BE2C (cell line): ENCODE measurements around the gene PRKCB.

Experiments used
- DNase-seq: peaks from one replicate; pipeline ENCODE4 v3.0.0-alpha.2; 2020
- H3K27me3 ChIP-seq: fragments of 250-450 bp; sonication (Bioruptor Pico); 2 replicates; pipeline ENCODE4 v1.5.1; 2020; ENCODE audit warnings: mild to moderate bottlenecking
- H3K36me3 ChIP-seq: fragments of 250-450 bp; sonication (Bioruptor Pico); 2 replicates; pipeline ENCODE4 v1.5.1; 2020; ENCODE audit warnings: mild to moderate bottlenecking
- H3K4me1 ChIP-seq: fragments of 250-450 bp; sonication (Bioruptor Pico); 2 replicates; pipeline ENCODE4 v1.5.1; 2020
- H3K4me3 ChIP-seq: 2 replicates; pipeline ENCODE4 v1.5.1; 2011; ENCODE audit warnings: low read depth, low read length
- H3K9me3 ChIP-seq: fragments of 250-450 bp; sonication (Bioruptor Pico); 2 replicates; pipeline ENCODE4 v1.5.1; 2020
- CTCF ChIP-seq: IDR thresholded peaks from 2 replicates; pipeline ENCODE4 v1.5.1; 2012; ENCODE audit warnings: mild to moderate bottlenecking, low read depth, low read length

The PRKCB gene

DNA sequence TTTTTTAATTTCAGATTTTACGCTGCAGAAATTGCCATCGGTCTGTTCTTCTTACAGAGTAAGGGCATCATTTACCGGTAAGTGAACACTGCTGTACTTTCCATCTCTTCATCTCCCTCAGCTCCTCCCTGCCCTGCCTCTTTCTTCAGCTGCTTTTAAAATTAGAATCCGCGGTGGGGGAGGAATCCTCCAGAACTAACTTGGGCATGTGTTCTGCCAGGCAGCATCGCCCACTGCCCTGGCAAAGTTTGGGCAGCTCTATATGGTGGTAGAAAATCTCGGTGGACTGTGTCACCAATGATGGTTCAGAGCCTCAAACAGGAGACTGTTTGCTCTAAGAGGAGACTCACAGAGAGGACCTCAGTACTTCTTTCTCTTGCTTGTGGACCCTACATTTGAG lies 338.7 kb downstream of the PRKCB start:
- Histone ChIP-seq H3K9me3 (no peaks in the 10 kb centered on the region), H3K4me3 (no peak overlapping the region), H3K36me3 (no peaks in the 10 kb centered on the region), H3K4me1 (no peaks in the 10 kb centered on the region), H3K27me3 (no peaks in the 10 kb centered on the region)
- TF ChIP-seq CTCF = no peak
- DNase-seq = no peak

DNA sequence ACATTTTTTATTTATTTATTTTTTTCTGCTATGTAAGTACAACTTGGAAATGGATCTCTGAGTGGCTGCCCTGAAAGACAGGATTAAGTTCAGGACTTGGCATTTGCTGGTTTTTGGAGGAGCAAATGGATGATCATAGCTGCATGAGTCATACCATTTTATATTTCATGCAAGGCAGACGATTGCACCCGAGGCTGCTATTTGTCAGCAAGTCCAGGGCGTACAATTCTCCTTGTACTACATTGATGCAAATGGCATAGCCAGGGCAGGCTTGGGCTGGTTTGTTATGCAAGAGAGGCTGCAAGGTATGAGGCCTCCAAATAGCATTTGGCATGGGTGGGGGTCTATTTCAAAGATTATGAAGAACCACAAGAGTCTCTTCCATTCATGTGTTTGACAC lies 339.2 kb downstream of the PRKCB start:
- no peaks in the 10 kb centered on the region for H3K4me1 ChIP-seq
- no peak for DNase-seq
- H3K4me3 ChIP-seq = no peak overlapping the region
- no peaks in the 10 kb centered on the region for H3K27me3 ChIP-seq
- H3K36me3 ChIP-seq = no peaks in the 10 kb centered on the region
- no peak for TF ChIP-seq CTCF
- H3K9me3 ChIP-seq = no peaks in the 10 kb centered on the region

GRCh38 chr16:24178496-24178895 lies 342.7 kb downstream of the PRKCB start:
- Histone ChIP-seq H3K4me1 (no peaks in the 10 kb centered on the region), H3K9me3 (no peaks in the 10 kb centered on the region), H3K27me3 (no peaks in the 10 kb centered on the region), H3K36me3 (no peaks in the 10 kb centered on the region), H3K4me3 (no peak overlapping the region)
- TF ChIP-seq CTCF = no peak
- no peak for DNase-seq

- H3K9me3 ChIP-seq = no peaks in the 10 kb centered on the region
- no peaks in the 10 kb centered on the region for H3K4me1 ChIP-seq
- no peaks in the 10 kb centered on the region for H3K36me3 ChIP-seq
- TF ChIP-seq CTCF = no peak
- no peak for DNase-seq
- H3K27me3 ChIP-seq = no peaks in the 10 kb centered on the region
- H3K4me3 ChIP-seq = no peak overlapping the region
Measured at GRCh38 chr16:24180451-24180850, 344.7 kb downstream of the PRKCB start.

- no peaks in the 10 kb centered on the region for H3K36me3 ChIP-seq
- H3K27me3 ChIP-seq = no peaks in the 10 kb centered on the region
- TF ChIP-seq CTCF = no peak
- no peaks in the 10 kb centered on the region for H3K4me1 ChIP-seq
- no peaks in the 10 kb centered on the region for H3K9me3 ChIP-seq
- DNase-seq = no peak
- no peak overlapping the region for H3K4me3 ChIP-seq
Measured at GRCh38 chr16:24188021-24188542, 352.3 kb downstream of the PRKCB start.

DNA sequence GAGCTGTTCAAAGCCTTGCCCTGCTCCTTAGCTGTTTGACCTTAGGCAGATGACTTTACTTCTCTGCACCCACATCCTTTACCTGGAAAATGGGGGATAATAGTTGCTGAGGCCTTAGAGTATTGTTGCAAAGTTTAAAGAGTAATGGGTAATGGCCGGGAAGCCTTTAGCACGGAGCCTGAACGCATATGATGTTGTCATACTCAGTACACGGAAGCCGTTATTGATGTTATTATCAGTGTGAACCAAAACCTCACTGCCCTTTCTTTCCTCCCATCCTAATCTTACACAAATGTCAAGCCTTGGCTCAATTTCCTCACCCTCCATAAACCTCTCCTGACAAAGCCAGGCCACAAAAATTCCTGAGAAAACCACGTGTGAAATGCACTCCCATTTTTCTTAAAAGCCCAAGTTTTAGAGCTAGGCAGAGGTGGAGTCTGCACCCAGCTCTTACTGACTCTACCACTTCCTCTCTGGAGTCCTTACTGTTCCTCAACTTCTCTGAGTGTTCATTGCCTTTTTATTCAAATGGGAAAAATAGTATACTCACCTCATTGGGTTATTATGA lies 353.1 kb downstream of the PRKCB start:
- TF ChIP-seq CTCF = no peak
- no peak for DNase-seq
- Histone ChIP-seq H3K9me3 (no peaks in the 10 kb centered on the region), H3K27me3 (no peaks in the 10 kb centered on the region), H3K4me1 (no peaks in the 10 kb centered on the region), H3K4me3 (no peak overlapping the region), H3K36me3 (no peaks in the 10 kb centered on the region)
